Effector CD8-positive, alpha-beta T cell (primary cell): ENCODE data around the gene PTGES.

Experiments used
- DNase-seq: peaks from one replicate; lab custom pipeline; 2025; lab: John Stamatoyannopoulos, UW

PTGES gene

DNA sequence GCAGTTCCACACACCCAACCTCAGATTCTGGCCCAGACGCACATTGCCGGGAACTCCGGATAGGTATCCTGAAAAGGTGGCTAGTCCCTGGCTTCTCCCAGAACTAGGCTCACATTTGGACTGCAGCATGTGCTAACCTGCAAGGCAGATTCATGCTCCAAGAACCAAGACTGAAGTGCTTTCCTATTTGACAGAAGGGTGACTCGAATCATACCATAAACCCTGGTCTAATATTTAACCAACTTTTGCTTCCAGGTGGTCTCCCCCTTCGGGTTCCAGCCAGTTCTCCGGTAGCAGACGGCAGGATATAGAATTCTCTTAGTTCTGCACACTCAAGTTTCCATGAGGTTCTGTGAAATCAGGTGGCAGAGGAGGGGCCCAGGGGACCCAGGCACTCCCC is 7.6 kb downstream of the PTGES start:
- DNase-seq, result no peak

DNA sequence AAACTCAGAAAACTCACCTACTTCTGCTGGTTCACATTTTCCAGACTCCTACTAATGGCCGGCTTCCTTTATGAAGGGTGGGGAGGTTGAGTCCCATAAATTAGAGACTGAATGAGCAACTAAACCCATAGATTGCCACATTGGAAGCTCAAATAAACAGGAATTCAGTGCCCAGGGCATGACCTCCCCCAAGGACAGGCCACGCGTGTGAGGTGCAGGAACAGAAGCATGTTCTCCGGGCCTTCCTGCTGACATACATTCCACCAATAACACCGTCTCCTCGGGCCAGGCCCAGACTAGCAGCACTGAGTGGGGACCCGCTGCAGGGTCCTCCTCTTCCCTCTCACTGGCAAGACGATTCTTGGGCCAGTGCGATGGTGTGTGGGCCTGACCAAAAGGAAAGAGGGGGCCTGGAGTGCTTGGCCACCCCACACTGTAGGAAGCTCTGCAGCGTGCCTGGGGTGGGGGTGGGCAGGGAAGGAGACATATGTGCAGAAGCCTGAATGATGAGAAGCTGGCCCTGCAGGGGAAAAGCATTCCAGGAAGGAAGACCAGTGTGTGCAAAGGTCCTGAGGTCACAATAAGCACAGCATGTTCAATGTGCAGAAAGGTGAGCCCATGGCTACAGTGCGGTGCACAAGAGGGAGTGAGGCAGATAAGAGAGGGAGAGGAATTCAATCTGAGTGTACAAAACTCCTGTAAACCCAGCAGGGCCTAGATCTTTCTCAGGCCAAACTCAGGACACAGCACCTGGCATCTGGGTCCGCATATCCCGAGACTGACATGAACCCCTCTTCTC is 12.0 kb downstream of the PTGES start:
- DNase-seq, result no peak

DNA sequence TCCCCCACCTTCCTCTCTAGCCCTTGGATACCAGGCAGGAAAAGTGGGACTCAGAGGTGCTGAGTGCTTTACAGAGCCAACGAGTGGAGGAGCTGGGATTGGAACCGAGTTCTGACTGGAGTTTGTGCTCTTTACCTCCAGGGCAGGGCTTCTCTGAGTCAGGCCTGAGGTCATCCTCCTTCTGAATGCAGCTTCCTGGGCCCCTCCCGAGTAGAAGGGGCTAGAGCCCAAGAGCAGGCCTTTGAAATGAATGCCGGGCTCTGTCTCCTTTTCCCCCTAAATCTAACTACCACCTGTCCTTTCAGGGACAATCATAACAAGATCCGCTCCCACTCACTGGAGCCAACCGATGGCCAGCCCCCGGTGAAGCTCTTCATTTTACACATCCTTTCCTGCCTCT is 12.7 kb downstream of the PTGES start:
- DNase-seq, result no peak

DNA sequence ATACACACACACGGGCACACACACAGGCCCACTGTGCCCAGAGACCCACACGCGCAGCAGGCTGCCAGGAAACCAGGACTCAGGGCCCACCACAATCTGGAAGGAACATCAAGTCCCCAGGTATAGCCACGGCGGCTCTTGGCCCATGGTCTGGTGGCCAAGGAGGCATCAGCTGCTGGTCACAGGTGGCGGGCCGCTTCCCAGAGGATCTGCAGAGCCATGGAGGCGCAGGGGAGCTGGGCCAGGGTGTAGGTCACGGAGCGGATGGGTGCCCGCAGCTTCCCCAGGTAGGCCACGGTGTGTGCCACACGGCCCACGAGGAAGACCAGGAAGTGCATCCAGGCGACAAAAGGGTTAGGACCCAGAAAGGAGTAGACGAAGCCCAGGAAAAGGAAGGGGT is 13.4 kb downstream of the PTGES start:
- no peak for DNase-seq

DNA sequence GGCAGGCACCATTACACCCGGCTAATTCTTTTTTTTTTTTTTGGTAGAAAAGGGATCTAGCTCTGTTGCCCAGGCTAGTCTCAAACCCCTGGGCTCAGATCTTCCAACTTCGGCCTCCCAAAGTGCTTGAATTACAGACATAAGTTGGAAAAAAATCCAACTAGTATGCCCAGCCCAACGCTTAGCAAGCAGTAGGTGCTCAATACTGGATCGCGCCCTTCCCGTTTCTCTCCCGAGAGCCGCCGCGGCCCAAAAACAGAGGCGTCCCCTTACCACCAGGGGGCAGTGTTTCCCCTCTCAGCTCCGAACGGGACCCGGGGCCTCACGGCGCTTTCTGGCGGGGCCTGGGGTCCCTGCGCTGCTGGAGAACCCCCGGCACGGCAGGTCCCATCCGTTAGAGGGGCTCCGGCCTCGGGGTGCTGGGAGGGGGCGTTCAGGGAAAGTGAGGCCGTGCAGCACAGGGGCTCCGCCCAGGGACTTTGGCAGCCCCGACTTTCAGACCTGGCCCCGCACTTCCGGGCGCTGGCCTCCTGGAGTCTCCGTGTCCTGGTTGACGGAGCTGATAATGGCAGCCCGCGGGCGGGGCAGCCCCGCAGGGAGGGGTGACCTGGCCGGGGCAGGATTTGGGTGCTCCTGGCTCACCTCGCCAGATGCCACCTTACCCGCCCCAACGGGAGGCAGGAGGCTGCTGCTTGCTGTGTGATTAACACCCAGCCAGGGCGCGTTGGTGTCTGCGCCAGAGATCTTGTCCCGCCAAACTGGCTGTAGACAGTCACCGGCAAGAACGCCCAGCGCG is 15.2 kb downstream of the PTGES start:
- DNase-seq, result peak; percentile 82

DNA sequence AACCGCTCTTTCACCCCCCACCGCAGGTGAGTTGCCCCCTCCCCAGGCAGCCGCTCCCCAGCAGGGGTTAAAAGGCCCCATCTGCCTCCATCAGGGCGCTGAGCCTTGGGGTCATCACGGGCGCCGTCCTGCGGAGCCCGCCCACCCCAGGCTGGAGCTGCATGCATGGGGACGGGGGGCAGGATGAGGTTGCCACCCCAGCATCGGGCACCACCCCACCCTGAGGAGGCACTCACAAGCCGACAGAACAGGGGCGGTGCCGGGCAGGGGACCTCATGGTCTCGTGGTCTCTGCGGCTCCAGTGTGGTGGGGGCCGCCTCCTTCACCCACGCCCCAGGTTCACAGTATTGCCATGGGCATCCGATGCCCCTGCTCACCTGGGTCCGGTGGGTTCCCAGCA is 16.5 kb downstream of the PTGES start:
- DNase-seq, result no peak

DNA sequence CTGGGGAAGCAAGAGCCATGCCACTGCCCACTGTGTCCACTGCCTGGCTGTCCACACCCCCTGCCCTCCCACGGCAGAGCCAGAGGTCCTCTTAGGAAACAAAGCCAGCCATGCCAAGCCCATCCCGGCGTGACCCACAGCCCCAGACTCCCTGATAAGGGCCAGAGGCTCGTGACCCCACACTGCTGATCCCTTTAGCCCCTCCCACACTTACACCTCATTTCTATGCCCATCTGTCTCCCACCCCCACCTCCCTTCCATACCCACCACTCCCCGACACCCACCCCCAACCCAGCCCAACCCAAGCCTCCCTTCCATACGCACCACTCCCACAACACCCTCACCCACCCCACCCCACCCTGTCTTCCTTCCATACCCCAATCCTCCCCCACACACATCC is 17.3 kb downstream of the PTGES start:
- DNase-seq, result no peak

DNA sequence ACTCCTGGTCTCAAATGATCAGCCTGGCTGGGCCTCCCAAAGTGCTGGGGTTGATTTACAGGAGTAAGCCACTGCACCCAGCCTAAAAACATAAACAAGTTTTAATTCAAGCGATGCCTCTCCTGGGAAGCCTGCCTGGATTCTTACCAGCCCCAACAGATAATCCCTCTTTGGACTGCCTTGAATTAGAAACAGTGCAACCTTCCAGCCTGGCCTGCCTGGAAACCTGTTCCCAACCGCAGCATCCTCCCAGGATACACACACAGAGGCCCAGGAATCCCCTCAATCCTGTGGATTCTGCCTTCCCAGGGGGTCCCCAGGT is 19.2 kb downstream of the PTGES start:
- no peak for DNase-seq

DNA sequence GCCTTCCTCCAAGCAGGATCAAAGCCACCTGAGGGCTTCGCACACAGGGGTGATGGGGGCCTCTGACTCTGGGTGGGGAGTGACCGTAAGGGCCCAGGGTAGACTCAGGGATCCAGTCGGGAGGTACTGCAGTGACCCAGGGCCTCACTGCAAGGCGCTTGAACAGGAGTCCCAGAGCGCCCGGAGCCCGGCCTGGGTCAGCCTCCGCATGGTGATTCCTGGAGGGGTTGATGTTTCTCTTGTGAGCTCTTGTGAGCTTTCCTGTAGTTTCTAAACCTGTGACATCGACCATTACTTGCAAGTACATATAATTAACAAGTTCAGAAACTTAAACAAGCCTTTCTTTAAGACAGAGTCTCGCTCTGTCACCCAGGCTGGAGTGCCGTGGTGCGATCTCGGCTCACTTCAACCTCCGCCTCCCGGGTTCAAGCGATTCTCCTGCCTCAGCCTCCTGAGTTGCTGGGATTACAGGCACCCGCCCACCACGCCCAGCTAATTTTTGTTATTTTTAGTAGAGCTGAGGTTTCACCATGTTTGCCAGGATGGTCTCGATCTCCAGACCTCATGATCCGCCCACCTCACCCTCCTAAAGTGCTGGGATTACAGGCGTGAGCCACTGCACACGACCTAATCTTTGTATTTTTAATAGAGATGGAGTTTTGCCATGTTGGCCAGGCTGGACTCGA is 19.8 kb downstream of the PTGES start:
- DNase-seq, result no peak

DNA sequence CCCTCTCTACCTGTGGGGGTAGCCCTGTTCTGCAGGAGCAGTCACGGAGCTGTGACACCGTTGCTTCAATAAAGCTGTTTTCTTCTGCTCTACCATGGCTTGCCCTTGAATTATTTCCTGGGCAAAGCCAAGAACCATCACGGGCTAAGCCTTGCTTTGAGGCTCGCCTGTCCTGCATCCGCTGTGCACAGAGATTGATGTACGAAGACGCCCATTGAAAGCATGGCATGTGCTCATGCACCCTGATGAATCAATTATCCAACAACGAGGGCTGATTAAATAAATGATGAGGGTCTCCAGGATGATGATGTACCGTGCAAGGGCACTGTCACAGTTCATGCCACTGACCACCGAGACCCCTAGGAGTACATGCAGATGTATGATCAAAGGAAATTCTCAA is 20.7 kb downstream of the PTGES start:
- DNase-seq, result no peak

DNA sequence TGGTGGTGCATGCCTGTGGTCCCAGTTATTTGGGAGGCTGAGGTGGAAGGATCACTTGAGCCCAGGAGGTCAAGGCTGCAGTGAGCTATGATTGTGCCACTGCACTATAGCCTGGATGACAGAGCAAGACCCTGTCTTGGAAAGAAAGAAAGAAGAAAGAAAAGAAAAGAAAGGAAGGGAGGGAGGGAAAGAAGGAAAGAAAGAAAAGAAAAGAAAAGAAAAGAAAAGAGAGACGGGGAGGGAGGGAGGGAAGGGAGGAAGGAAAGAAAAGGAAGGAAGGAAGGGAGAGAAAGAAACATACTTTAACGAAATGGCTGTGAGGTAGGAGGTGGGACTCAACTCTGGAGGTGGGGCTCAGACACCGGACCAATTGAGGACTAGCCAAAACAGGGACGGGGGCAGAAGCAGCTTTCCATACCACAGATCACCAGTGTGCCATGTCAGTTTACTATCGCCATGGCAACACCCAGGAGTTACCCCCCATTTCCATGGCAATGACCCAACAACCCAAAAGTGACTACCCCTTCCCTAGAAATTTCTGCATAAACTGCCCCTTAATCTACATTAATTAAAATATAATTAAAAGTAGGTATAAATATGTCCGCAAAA is 21.3 kb downstream of the PTGES start:
- no peak for DNase-seq

DNA sequence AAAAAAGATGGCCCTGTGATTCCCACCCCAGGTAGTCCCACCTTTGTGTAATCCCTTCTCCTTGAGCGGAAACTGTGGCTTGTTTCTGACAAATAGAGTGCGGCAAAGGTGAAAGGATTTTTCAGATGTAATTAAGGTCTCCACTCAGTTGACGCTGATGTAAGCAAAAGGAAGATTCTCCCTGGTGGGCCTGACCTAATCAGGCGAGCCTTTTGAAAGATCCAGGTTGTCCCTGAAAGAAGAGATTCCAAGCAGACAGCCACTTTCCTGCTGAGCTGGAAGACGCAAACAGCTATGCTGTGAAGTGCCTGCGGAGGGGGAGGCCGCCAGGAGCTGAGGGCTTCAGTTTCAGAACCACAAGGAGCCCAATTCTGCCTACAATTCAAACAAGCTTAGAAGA is 24.1 kb downstream of the PTGES start:
- DNase-seq, result no peak

DNA sequence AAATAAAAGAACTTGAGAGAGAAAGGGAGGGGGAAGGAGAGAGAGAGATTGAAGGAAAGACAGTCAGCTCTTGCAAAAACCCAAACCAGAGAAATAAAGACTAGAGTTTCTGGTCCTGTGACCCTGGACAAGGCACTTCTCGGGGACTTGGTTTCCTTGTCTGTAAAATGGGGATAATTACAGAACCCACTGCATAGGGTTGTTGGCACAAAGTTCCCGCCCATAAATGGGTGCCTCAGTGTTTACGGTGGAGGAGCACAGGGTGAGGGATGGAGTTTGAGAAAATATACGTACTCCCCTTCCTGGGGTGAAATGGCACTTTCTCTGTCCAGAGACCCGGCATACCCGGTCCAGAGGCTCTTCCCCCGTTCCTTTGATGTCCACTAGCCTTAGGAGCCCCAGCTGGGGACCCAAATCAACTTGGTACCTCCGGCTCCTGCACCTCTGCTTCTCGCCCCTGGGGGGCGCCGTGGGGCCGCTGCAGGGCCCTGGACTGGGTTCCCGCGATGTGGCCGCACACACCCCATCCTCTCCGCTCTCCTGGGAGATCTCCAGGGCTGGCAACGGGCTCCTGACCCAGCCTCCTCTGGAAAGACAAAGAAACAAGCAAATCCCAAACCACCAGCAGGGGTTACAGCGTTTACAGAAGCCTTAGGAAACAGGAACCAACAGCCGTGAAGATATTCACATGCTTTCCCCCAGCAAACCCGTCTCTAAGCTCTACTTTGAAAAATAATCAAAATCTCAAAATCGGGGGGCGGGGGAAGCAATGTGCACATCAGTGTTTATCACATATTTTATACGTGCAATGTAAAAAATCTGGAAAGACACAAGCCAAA is 26.3 kb downstream of the PTGES start:
- DNase-seq, result peak; percentile 32

DNA sequence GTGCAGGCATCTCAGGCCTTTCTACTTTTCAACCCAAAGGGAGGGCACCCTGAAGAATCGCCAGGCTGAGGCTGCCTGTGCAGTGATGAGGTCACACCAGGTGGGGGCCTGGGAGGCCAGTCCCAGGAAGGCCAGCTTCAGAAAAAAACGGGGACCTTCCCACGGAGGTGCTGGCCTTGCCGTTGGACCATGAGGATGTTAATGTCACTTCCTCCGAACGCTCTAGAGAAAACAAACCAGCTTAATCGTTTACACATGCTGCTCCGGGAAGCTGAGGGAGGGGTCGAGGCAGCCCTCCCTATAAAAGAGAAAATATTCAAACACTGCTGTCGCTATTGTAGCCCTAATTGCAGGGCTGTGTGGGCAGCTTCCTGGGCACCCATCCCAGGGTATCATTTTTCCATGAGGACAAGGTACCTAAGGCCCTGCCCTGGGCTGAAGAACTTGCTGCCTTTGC is 27.0 kb downstream of the PTGES start:
- no peak for DNase-seq

DNA sequence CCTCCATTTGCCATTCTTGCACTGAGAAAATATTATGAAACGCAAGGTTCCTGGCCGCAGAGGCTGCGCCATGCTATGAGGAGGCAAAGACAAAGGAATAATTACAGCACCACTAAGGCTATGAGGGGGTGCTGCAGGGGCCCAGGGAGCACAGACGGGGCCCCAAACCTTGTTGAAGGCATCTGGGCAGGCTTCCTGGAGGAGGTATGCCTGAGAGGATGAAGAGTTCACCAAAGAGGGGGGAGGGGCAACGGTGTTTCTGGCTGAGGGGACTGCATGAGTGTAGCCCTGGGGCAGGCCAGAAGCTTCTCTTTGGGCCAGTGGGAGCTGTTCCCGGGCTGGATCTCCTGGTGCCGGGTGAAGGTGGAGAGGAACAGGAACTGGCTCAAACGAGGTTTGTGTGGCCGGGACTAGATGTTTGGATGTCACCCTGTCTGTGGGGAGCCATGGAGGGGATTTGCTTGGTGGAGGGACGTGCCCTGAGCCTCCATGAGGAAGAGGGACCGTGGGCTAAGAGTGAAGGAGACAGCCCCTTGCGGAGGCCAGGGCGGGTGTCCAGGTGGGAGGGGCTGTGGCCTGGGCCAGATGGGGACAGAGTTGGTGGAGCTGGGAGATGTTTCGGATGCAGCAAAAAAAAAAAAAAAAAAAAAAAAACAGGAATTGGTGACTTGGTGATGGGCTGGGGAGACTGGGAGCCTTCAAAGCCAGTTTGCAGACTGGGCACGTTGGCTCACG is 28.2 kb downstream of the PTGES start:
- no peak for DNase-seq

DNA sequence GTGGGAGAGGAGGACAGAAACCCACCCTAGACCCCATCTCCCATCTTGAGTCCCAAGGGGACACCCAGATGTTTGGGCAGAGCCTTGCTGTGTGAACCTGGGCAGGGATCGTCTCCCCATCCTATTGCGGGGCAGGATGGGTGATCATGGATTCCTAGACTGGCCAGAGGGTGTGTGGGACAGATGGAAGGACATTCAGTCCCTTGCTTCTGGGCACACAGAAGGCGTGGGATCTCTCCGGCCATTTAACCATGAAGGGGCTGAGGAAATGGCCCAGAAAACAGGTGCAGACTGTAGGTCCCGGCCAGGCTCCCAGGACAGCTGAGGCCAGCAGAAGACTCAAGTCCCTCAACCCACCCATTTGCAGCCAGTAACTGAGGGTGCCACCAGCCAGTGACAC is 29.9 kb downstream of the PTGES start:
- no peak for DNase-seq

DNA sequence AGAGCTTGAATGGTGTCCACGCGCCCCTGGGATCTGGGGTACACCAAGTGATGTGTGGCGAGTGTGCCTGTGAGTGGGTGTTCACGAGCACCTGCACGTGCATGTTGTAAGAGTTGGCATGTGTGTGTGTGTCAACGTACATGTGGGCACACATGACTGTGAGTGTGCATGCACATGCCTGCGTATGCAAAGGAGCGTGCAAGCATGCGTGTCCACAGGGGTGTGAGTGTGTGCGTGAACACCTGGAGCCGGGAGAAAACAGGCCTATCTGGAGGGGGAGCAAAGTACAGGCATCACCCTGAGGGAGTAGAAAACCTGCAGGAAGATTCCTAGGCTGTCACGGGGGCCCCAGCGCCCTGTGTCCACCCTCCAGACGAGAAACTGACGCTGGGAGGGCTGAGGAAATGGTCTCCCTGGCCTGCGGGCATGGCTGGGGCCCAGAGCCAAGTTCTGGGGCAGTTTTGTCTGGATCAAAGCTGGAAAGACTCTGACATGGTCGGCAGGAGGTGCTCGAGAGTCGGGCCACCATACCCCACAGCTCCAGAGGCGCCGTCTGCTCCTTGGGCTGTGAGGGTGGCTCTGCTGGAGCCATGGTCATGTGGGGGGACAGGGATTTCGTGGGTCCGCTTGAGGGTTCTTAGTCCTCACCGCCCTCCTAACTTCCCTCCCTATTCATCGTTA is 31.8 kb downstream of the PTGES start:
- DNase-seq, result no peak

DNA sequence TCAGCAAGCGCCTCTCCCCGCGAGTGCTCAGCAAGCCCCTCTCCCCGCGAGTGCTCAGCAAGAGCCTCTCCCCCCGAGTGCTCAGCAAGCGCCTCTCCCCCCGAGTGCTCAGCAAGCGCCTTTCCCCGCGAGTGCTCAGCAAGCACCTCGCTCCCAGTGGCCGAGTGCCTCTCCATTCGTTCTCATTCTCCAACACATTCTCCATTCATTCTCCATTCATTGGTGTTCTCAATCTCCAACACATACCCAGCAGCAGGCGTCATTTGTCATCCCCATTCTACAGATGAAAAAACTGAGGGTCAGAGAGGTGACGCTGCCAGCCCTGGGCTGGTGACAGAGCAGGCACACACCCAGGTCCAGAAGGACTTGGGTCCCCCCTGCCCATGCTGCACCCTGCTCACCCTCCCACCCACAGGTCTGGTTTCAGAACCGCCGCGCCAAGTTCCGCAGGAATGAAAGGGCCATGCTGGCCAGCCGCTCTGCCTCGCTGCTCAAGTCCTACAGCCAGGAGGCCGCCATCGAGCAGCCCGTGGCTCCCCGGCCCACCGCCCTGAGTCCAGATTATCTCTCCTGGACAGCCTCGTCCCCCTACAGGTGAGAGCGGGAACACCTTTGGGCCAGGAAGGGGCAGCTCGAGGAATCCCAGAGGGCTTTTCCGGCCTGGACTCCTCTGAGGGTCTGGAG is 32.5 kb downstream of the PTGES start:
- no peak for DNase-seq

DNA sequence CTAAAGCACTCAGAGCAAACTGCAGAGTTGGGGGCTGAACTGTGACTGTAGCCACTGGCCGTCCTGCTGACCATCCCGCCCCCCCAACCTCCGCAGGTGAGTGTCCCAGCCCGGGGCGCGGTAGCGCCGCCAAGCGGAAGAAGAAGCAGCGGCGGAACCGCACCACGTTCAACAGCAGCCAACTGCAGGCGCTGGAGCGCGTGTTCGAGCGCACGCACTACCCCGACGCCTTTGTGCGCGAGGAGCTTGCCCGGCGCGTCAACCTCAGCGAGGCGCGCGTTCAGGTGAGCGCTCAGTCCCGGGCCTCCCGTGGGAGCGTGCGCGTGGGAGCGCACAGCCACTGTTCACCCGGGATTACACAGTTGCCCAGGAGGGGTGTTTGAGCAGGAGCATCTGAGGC is 33.7 kb downstream of the PTGES start:
- DNase-seq, result no peak

DNA sequence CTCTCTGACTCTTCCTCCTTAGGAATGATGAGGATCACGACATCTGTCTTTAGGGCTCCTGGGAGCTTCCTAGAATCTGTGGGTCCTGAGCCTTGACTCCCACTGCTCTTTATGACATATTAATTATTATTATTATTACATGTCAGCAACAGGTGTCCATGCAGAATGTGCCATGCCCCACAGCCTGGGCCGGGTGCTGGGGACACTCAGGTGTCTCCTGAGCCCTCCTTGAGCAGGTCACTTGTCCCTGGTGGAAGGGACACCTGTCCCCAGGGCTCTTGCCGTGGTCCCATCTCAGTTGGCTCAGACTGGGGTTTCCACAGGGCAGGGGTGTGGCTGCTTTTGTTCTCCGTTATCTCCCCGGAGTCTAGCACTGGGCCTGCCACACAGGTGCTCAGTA is 34.2 kb downstream of the PTGES start:
- DNase-seq, result no peak
